Vagina (tissue), 2 donors: ENCODE results near the gene WDR35. TPM values are rescaled to one million over a fixed set of nuclear protein-coding genes. Genes with fewer than 3 reads are reported as not detected.

Experiments
- DNase-seq, 2 donors: peaks; one replicate each; pipeline ENCODE4 v3.0.0-alpha.2; 2017; ENCODE audit errors: extremely low spot score in 2 of 2
- H3K27ac ChIP-seq: fragments of 200-600 bp; sonication (generic); one replicate; pipeline ENCODE4 v1.5.1; 2019
- H3K27me3 ChIP-seq: fragments of 200-600 bp; sonication (generic); one replicate; pipeline ENCODE4 v1.5.1; 2019
- H3K36me3 ChIP-seq, 2 donors: fragments of 200-600 bp; sonication (generic); one replicate each; pipeline ENCODE4 v1.5.1; 2017 to 2019
- H3K4me1 ChIP-seq: fragments of 200-600 bp; sonication (generic); one replicate; pipeline ENCODE4 v1.5.1; 2019
- H3K4me3 ChIP-seq, 2 donors: fragments of 200-600 bp; sonication (generic); 1 replicate in 1 of 2; 2 replicates in 1 of 2; pipeline ENCODE4 v1.5.1; 2016 to 2019
- H3K9me3 ChIP-seq: fragments of 200-600 bp; sonication (generic); one replicate; pipeline ENCODE4 v1.5.1; 2019
- POLR2A ChIP-seq, 2 donors: fragments of 450-650 bp; IDR thresholded peaks; one replicate each; pipeline ENCODE4 v1.6.1; 2017; ENCODE audit warnings: antibody characterized with exemption in 2 of 2, mild to moderate bottlenecking in 2 of 2, moderate library complexity in 2 of 2
- POLR2AphosphoS5 ChIP-seq, 2 donors: sonication (generic); formaldehyde crosslinking; IDR thresholded peaks; one replicate each; pipeline ENCODE4 v1.9.0; 2017; ENCODE audit warnings: antibody characterized with exemption in 2 of 2, mild to moderate bottlenecking in 2 of 2, low read depth in 1 of 2; ENCODE audit not compliant: insufficient read depth in 1 of 2
- intact Hi-C: fragments of 100-400 bp; cut with DNase I; formaldehyde crosslinking; loops from one replicate; pipeline ENCODE4 v1.15.1; 2023
- total RNA-seq: library from RNA; depleted of rRNA; stranded (reverse); fragments of >200 nt; gene quantifications from one replicate; pipeline ENCODE4 v1.2.3, GENCODE V29; 2016
- TF ChIP-seq, protein P1 (sequence below), 3 experiments: fragments of 450-650 bp in 2 of 3; fragments of 200-600 bp in 1 of 3; sonication (generic) in 1 of 3; IDR thresholded peaks; one replicate each; pipeline ENCODE4 v1.5.1; 2017 to 2019; ENCODE audit warnings: antibody characterized with exemption in 3 of 3, mild to moderate bottlenecking in 2 of 3, moderate library complexity in 2 of 3

The WDR35 gene
- total RNA-seq, 1 donor from 2014 or later, result 8.3 TPM

DNA sequence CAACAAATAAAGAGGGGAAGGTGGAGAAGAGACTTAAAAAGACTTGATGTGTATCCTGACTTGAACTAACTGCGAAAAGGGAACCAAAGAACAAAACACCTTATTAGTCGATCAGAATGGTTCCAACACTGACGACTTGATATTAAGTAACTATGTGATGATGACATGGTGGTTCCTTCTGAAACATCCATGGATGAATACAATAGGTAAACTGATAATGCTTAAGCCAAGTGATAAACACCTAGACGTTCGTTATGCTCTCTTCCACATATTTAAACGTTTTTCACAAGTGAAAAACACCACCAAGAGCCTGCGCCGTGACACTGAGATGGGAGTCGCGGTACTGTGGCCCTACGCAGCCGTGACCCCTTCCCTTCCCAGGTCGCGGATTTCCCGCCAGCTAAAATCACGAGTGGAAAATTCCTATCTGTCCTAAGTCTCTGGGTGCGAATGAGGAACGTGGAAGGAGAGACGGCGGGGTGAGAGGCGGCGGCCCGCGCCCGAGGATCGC lies 88.9 kb downstream of the WDR35 start:
- no peak for TF ChIP-seq POLR2A (IDR thresholded peaks at IDR 0.05)
- TF ChIP-seq POLR2AphosphoS5 (IDR thresholded peaks at IDR 0.05; ENCODE audit: insufficient read depth in 1 of 2, low read depth in 1 of 2), result no peak
- TF ChIP-seq, protein P1, sequence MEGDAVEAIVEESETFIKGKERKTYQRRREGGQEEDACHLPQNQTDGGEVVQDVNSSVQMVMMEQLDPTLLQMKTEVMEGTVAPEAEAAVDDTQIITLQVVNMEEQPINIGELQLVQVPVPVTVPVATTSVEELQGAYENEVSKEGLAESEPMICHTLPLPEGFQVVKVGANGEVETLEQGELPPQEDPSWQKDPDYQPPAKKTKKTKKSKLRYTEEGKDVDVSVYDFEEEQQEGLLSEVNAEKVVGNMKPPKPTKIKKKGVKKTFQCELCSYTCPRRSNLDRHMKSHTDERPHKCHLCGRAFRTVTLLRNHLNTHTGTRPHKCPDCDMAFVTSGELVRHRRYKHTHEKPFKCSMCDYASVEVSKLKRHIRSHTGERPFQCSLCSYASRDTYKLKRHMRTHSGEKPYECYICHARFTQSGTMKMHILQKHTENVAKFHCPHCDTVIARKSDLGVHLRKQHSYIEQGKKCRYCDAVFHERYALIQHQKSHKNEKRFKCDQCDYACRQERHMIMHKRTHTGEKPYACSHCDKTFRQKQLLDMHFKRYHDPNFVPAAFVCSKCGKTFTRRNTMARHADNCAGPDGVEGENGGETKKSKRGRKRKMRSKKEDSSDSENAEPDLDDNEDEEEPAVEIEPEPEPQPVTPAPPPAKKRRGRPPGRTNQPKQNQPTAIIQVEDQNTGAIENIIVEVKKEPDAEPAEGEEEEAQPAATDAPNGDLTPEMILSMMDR (IDR thresholded peaks at IDR 0.05), result no peak
- Histone ChIP-seq H3K9me3 (no peaks in the 10 kb centered on the region), H3K36me3 (no peaks in the 10 kb centered on the region), H3K4me1 (peaks cover 35% of the 10 kb centered on the region), H3K4me3 (peak overlapping the region; percentile 61 to 94), H3K27me3 (no peaks in the 10 kb centered on the region), H3K27ac (peak overlapping the region; percentile 94)
- intact Hi-C loops, result no loop called here
- no peak for DNase-seq

DNA sequence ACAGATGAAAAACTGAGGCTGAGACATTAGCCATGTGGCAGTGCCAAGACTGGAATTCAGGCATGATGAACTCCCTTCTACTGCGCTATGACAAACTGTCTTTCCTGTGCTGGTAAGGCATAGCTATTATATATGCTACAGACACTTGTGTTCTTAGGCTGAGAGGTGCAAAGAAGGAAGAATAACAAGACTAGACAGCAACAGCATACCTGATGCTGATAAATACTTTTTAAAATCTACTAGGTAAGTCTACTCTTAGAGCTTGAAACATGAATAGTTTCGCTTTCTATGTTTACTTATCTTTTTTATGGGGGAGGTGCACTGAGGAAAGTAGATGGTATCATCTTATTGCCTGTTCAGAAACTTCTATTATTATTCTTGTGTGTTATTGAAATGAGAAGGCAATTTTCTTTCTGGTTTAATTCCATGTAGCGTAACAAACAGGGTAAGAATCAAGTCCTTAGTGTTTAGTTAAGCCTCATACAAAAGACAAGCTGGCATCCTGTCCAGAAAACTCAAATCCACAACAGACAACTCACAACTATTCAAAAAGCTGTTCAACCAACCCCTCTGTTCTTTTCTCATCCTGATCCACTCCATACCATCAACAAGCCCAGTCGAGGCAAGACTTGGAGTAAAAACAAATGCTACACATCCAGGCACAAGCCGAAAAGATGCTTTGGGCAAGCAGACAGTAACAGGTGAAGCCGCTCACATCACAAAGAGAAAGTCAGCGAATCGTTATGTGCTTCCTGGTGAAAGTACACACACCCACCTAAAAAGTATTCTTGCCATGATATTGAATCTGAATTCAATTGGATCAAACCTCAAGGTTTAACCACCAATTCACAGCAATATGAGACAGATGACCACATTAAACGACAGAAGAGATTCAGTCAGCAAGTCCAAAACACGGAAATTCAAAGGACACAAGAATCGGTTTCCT lies 89.6 kb downstream of the WDR35 start:
- no peaks in the 10 kb centered on the region for H3K27me3 ChIP-seq
- intact Hi-C loops, result no loop called here
- peak overlapping the region; percentile 94 for H3K27ac ChIP-seq
- TF ChIP-seq, protein P1 (IDR thresholded peaks at IDR 0.05), result no peak
- TF ChIP-seq POLR2A (IDR thresholded peaks at IDR 0.05) (no peak), POLR2AphosphoS5 (IDR thresholded peaks at IDR 0.05; ENCODE audit: insufficient read depth in 1 of 2, low read depth in 1 of 2) (no peak)
- no peaks in the 10 kb centered on the region for H3K9me3 ChIP-seq
- H3K4me3 ChIP-seq, result peak overlapping the region; percentile 61 to 94
- no peak for DNase-seq
- peaks cover 42% of the 10 kb centered on the region for H3K4me1 ChIP-seq
- H3K36me3 ChIP-seq, result no peaks in the 10 kb centered on the region

DNA sequence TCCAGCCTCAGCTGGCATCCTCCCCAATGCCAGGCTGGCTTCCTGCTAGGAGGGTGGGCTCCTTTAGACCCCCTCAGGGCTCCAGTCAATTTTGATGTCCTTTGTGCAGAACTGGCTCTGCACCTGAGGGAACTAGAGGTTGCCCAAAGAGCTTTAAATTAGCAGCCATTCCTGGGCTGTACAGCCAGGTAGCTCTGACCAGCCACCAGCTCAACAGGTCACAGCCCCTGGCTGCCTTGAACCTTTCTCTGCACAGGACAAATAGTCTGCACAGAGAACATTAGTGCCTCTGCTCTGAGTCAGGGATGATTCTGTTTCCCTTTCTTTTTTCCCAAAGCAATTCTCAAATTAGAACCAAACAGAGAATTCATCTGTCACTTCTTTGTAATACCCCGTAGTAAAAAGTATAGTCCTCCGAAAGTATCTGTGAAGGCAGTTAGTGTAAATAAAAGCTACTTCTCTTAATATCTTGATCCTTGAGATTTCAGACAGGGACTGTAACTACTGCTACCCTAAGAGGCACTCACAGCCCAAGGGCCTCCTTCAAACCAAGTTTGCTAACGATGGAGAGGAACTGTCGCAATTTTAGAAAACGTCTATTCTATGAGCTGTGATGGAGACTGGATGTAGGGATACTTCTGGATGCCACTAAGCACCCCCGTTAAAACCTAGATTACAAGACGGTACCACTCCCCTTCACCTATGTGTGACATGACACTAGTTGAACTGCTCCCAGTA lies 91.1 kb downstream of the WDR35 start:
- intact Hi-C loops, result no loop called here
- Histone ChIP-seq H3K4me3 (no peak overlapping the region), H3K36me3 (no peaks in the 10 kb centered on the region), H3K27me3 (no peaks in the 10 kb centered on the region), H3K4me1 (peaks cover 52% of the 10 kb centered on the region), H3K27ac (no peak overlapping the region), H3K9me3 (no peaks in the 10 kb centered on the region)
- TF ChIP-seq, protein P1 (IDR thresholded peaks at IDR 0.05), result no peak
- TF ChIP-seq POLR2A (IDR thresholded peaks at IDR 0.05), result no peak
- TF ChIP-seq POLR2AphosphoS5 (IDR thresholded peaks at IDR 0.05; ENCODE audit: insufficient read depth in 1 of 2, low read depth in 1 of 2), result no peak
- no peak for DNase-seq

DNA sequence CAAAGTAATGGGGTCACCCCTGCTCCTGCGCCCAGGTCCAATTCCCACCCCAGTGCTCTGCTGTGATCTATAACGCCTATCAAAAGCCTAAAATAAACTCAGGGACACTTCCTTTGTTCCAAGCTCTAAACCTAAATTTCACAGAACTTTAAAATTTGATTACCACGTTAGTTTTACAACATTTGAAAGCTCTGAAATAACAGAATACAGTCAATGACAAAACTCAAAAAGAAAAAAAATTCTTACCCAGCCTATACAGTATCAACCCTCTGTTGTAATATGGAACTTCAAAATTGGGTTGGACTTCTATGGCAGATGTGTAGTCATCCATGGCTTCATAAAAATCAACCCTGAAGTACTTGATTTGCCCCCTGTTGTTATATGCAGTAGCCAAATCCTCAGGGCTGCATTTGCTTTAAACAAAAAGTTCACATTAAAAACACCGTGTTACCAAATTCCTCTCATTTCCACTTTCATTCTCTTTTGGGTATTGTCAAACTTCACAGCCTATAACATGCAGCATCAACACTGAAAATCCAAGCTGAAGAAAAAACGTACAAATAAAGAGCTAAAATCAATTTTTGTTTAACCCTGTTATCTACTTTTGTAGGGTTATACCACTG lies 92.2 kb downstream of the WDR35 start:
- Histone ChIP-seq H3K27ac (no peak overlapping the region), H3K9me3 (no peaks in the 10 kb centered on the region), H3K36me3 (no peaks in the 10 kb centered on the region), H3K4me3 (no peak overlapping the region), H3K27me3 (no peaks in the 10 kb centered on the region), H3K4me1 (peaks cover 52% of the 10 kb centered on the region)
- DNase-seq, result no peak
- TF ChIP-seq POLR2AphosphoS5 (IDR thresholded peaks at IDR 0.05; ENCODE audit: insufficient read depth in 1 of 2, low read depth in 1 of 2) (no peak), POLR2A (IDR thresholded peaks at IDR 0.05) (no peak)
- TF ChIP-seq, protein P1 (IDR thresholded peaks at IDR 0.05), result no peak
- intact Hi-C loops, result no loop called here
